Epithelial cell of esophagus (primary cell): ENCODE data around the gene PLXNC1.

Experiments
- DNase-seq: peaks from one replicate; pipeline ENCODE4 v3.0.0; 2010; ENCODE audit warnings: low read depth
- H3K4me3 ChIP-seq: 2 replicates; pipeline ENCODE4 v1.5.1; 2011; ENCODE audit warnings: mild to moderate bottlenecking, low read length, control low read depth
- TF ChIP-seq, protein P1 (sequence below): IDR thresholded peaks from 2 replicates; pipeline ENCODE4 v1.5.1; 2011; ENCODE audit warnings: low read depth, mild to moderate bottlenecking, low read length, control low read depth, inconsistent platforms; ENCODE audit not compliant: insufficient read depth; ENCODE audit errors: missing control alignments

PLXNC1 gene

DNA sequence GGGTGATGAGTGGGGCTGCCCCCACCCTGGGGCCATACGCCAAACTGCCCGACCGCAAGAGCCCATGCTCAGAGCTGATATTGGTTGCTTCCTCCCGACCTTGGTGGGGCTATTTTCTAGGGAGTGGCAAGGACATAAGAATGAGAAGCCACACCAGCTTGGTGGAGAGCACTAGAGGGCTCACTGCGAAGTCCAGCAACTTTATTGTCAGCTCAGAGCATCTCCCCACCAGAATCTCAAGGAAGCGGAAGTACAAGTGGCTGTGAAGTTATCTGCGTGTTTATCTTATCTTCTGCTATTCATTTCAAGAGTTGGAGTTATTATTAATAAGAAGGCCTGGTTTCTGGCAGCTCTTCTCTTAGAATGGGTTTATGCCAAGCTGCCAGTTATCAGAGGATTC is 4.9 kb upstream of the PLXNC1 start:
- no peak for DNase-seq

DNA sequence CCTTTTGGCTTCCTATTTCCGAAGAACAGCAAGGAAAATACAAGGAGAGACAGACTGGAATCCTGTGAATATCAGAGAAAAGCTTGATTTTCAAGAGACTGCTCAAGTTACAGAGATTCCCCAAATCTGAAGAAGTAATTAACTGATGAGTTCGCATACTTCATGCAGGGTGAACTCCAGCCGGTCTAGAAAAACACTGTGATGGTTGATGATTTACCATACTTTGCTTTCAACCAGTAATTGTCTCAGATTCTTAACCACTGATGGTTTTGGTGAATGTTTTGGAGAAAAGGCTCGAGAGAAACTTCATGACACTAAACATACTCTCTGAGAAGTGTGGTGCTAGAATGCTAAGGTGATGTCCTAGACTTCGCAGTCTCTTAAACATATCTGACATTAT is 4.4 kb upstream of the PLXNC1 start:
- H3K4me3 ChIP-seq: no peak overlapping the region
- no peak for DNase-seq
- TF ChIP-seq, protein P1, sequence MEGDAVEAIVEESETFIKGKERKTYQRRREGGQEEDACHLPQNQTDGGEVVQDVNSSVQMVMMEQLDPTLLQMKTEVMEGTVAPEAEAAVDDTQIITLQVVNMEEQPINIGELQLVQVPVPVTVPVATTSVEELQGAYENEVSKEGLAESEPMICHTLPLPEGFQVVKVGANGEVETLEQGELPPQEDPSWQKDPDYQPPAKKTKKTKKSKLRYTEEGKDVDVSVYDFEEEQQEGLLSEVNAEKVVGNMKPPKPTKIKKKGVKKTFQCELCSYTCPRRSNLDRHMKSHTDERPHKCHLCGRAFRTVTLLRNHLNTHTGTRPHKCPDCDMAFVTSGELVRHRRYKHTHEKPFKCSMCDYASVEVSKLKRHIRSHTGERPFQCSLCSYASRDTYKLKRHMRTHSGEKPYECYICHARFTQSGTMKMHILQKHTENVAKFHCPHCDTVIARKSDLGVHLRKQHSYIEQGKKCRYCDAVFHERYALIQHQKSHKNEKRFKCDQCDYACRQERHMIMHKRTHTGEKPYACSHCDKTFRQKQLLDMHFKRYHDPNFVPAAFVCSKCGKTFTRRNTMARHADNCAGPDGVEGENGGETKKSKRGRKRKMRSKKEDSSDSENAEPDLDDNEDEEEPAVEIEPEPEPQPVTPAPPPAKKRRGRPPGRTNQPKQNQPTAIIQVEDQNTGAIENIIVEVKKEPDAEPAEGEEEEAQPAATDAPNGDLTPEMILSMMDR: no peak

More for the DNA sequence above, 4.9 kb upstream of the PLXNC1 start:
- TF ChIP-seq, protein P1: no peak
- no peak overlapping the region for H3K4me3 ChIP-seq

DNA sequence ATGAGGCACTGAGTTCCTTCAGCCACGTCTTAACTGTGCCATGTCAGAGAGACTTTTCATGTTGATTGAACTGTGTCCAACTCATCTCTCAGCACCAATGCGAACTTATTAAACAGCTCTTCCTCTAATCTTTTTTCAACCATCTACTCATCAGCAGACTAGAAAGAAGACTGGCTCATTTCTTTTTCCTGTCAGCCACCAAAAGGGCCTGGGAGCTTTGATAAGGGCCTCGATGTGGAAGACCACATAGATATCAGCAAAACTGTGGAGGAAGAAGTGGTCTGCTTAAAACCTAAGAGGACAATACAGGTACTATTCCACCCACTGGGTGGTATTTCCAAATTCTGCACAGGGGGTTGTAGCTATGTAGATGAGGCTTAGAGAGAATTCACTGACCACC is 3.6 kb upstream of the PLXNC1 start:
- H3K4me3 ChIP-seq: no peak overlapping the region
- DNase-seq: no peak
- TF ChIP-seq, protein P1: no peak

DNA sequence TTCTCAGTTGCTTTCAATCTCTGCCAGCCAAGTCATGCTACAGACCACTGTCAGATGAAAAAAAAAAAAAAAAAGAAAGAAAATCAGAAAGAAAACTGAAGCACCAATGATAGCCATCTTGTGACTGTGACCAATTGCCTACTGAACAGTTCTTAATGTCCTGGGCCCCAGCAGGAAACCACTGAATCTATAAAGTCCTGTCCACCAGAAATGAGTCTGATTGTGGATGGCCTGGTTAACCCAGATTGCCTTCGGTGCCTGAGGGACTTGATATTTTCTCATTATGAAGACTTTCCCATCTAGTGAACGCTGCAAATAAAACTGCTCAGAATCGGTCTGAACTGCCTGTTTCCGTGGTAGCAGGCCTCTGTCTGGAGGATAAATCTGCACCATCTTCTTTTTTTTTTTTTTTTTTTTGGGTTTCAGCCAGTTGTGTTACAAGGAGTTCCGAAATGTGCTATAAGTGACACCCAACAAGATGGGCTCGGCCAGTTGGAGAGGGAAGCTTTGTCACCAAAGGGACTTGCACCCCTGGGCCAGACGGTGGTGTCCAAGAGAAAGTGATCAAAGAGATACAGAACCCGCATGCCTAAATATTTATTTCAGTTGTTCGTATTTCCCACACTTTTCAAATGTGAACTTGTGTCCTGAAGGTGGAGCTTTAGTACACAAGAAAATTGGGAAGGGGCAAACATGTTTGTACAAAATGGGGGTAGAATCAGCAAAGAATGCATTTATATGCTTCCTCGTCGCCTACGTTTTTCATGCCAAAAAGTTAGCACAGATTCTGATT is 3.0 kb upstream of the PLXNC1 start:
- H3K4me3 ChIP-seq: no peak overlapping the region
- DNase-seq: peak; percentile 5
- TF ChIP-seq, protein P1: no peak

DNA sequence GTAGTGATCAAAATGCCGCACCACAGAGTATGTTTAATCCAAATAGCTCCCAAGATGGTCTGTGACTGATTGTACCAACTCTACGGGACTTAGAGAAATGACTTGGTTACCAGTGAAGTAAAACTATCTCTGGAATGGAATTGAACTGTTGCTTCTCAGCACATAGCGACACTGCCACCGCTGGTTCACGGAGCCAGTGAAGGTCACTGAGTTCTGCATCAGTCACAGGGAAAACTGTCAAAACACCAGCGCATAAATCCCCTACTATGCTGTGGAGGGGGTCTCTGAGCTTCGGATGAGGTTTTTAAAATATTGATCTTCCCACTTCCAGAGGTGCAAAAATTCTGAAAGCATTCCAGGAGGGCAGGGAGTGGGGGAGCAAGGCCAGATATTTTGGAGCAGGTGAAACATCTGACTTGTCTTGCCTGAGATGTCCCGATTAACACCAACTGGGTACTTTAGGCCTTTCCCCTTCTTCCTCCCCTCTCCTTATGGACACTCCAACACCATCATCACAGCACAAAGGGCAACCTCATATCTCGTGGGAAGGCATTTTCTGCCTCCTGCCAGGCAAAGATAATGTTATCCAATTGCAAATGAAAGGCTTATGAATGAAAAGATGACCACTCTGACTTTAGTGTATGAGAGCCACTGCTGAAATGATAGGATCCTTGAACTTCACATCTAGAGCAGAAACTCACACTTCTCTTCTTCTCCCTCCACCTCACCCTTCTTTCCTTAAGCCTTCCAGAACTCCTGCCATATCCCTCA is 2.0 kb upstream of the PLXNC1 start:
- TF ChIP-seq, protein P1: no peak
- DNase-seq: no peak
- no peak overlapping the region for H3K4me3 ChIP-seq

DNA sequence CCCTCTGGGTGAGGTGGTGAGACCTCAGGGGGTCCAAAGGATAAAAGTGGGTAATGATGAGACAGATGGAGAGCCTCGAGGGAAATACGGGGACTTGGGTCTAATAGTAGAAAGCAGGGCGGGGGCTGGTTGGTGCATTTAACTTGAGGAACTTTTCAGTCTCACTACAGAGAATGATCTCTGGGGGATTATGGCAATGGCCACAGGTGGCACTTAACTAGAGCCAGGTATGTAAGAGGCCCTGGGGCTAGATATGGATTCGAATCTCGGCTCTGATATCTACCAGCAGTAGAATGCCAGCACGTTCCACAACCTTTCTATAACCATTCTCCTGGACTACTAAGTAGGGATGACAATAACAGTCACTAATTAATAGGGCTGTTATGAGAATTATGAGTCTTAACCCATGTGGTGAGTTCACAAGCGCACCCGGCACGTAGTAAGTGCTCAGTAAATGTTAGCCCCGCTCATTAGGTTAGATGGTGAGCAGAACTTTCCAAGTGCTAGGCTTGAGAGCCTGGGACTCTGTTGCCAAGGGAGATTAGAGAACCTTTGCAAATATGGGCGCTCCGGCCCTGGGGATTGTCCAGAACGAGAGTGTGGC is 888 bp upstream of the PLXNC1 start:
- no peak overlapping the region for H3K4me3 ChIP-seq

More for the DNA sequence above, 888 bp upstream of the PLXNC1 start:
- TF ChIP-seq, protein P1: no peak
- DNase-seq: no peak
